H1 (cell line): ENCODE results near the gene SLC25A42. TPM values are rescaled to one million over a fixed set of nuclear protein-coding genes. Genes with fewer than 3 reads are reported as not detected.

Experiments
- ASH2L ChIP-seq: fragments of 200-600, 300-600 bp; sonication (generic); IDR thresholded peaks from one replicate; pipeline ENCODE4 v1.7.1; 2017; ENCODE audit warnings: low read length
- CBX5 ChIP-seq: fragments of 300-800, 300-1000 bp; sonication (generic); IDR thresholded peaks from 2 replicates; pipeline ENCODE4 v1.7.1; 2016; ENCODE audit warnings: antibody characterized with exemption, low read length, low read depth
- CEBPB ChIP-seq: IDR thresholded peaks from 2 replicates; pipeline ENCODE4 v1.6.1; 2012; ENCODE audit warnings: low read depth, low read length
- CHD7 ChIP-seq: fragments of 300-600 bp; sonication (generic); IDR thresholded peaks from 2 replicates; pipeline ENCODE4 v1.7.1; 2012; ENCODE audit warnings: low read length, moderate library complexity, mild to moderate bottlenecking, inconsistent platforms; ENCODE audit not compliant: insufficient replicate concordance
- CTCF ChIP-seq, 3 experiments: IDR thresholded peaks; 1 replicate in 2 of 3; 2 replicates in 1 of 3; pipeline versions ENCODE4 v1.5.1 to v1.6.1; 2011; ENCODE audit warnings: low read length in 3 of 3, mild to moderate bottlenecking in 3 of 3, inconsistent platforms in 2 of 3, low read depth in 1 of 3, moderate library complexity in 1 of 3; ENCODE audit not compliant: insufficient read depth in 1 of 3; ENCODE audit errors: control extremely low read depth in 1 of 3
- KDM1A ChIP-seq: fragments of 200-600, 300-600 bp; sonication (generic); IDR thresholded peaks from 2 replicates; pipeline ENCODE4 v1.7.1; 2016; ENCODE audit warnings: mild to moderate bottlenecking, low read length, borderline replicate concordance
- SP1 ChIP-seq: IDR thresholded peaks from 2 replicates; pipeline ENCODE4 v1.6.1; 2011; ENCODE audit warnings: low read depth, low read length
- SUZ12 ChIP-seq: fragments of 200-600 bp; sonication (generic); IDR thresholded peaks from 2 replicates; pipeline ENCODE4 v1.6.1; 2012; ENCODE audit warnings: mild to moderate bottlenecking, inconsistent platforms, low read length, moderate library complexity, mixed read lengths
- ZNF274 ChIP-seq: IDR thresholded peaks from 2 replicates; pipeline ENCODE4 v1.7.0; 2012; ENCODE audit warnings: low read length, borderline replicate concordance; ENCODE audit errors: extremely low read depth
- polyA plus RNA-seq, 7 experiments: library from polyadenylated mRNA; depleted of rRNA in 3 of 7; stranded (reverse) in 5 of 7; unstranded in 2 of 7; fragments of >200 nt in 5 of 7; fragments of 200-250 nt in 2 of 7; gene quantifications; 1 replicate in 5 of 7; 2 replicates in 1 of 7; 4 replicates in 1 of 7; pipeline versions ENCODE4 v1.2.1 to v1.2.3, GENCODE V29; 2011 to 2013; ENCODE audit warnings: missing spikeins in 2 of 7, mixed read lengths in 2 of 7
- total RNA-seq: library from RNA; stranded (reverse); fragmentation: NEBNext Ultra II Directional; extraction: Animal tissue kit (Norgen Biotek cat#: 25700); gene quantifications from 2 replicates; pipeline ENCODE4 v1.2.1, GENCODE V29; 2021

SLC25A42 gene
- total and polyA plus RNA-seq, 2 of the 8 experiments (the other 6 are each of a cell fraction or from before 2014, with no cell fraction given), result 5.9 to 6.2 TPM

GRCh38 chr19:19134687-19135158 is 70.9 kb downstream of the SLC25A42 start (continued):
- TF ChIP-seq CTCF (IDR thresholded peaks at IDR 0.05; ENCODE audit: control extremely low read depth in 1 of 3, insufficient read depth in 1 of 3, low read depth in 1 of 3, low read length in 3 of 3) (peak; percentile 31 to 54 (median 35); a peak in 2 of 4 replicates), CEBPB (no peak), ZNF274 (no peak), CHD7 (no peak), CBX5 (no peak), SP1 (no peak; the same call in 1 of the 2 replicates), SUZ12 (no peak), ASH2L (peak; percentile 90), KDM1A (no peak)
